Retinal pigment epithelial cell (primary cell): Measurements from ENCODE around the gene GALNT10.

Experiments used
- DNase-seq: peaks from one replicate; pipeline ENCODE4 v3.0.0-alpha.2; 2010; ENCODE audit warnings: low read depth
- H3K4me3 ChIP-seq: 2 replicates; pipeline ENCODE4 v1.5.1; 2011; ENCODE audit warnings: mild to moderate bottlenecking, low read length, control low read depth, moderate library complexity
- CTCF ChIP-seq: conservative IDR thresholded peaks from 2 replicates; pipeline ENCODE4 v1.5.1; 2011; ENCODE audit warnings: low read depth, low read length, control low read depth, inconsistent platforms

The GALNT10 gene

GRCh38 chr5:154205441-154206117 lies 15.0 kb downstream of the GALNT10 start:
- no peak for DNase-seq
- H3K4me3 ChIP-seq = no peak overlapping the region
- TF ChIP-seq CTCF = no peak

GRCh38 chr5:154206311-154206710 lies 15.8 kb downstream of the GALNT10 start:
- no peak for DNase-seq
- no peak for TF ChIP-seq CTCF

GRCh38 chr5:154207204-154207603 lies 16.7 kb downstream of the GALNT10 start:
- no peak overlapping the region for H3K4me3 ChIP-seq
- DNase-seq = no peak
- TF ChIP-seq CTCF = no peak

More at GRCh38 chr5:154206311-154206710, 15.8 kb downstream of the GALNT10 start:
- H3K4me3 ChIP-seq = no peak overlapping the region

GRCh38 chr5:154209591-154210081 lies 19.1 kb downstream of the GALNT10 start:
- DNase-seq = no peak
- TF ChIP-seq CTCF = no peak
- no peak overlapping the region for H3K4me3 ChIP-seq

GRCh38 chr5:154210163-154210562 lies 19.6 kb downstream of the GALNT10 start:
- no peak for TF ChIP-seq CTCF
- H3K4me3 ChIP-seq = no peak overlapping the region
- no peak for DNase-seq

- H3K4me3 ChIP-seq = no peak overlapping the region
- DNase-seq = no peak
- TF ChIP-seq CTCF = no peak
Measured at GRCh38 chr5:154211641-154212390, 21.3 kb downstream of the GALNT10 start.
